Mammary epithelial cell (primary cell): ENCODE data around the gene ASB13.

Experiments used
- EZH2 ChIP-seq: IDR thresholded peaks from 2 replicates; pipeline ENCODE4 v1.6.1; 2012; ENCODE audit warnings: low read length, inconsistent platforms, borderline replicate concordance
- TF ChIP-seq, protein P1 (sequence below), 2 donors: IDR thresholded peaks in 1 of 2; conservative IDR thresholded peaks in 1 of 2; 2 replicates each; pipeline ENCODE4 v1.5.1; 2011 to 2012; ENCODE audit warnings: inconsistent platforms in 2 of 2, low read length in 2 of 2, mild to moderate bottlenecking in 2 of 2, control low read depth in 1 of 2, low read depth in 1 of 2; ENCODE audit not compliant: insufficient read depth in 1 of 2; ENCODE audit errors: extremely low read depth in 1 of 2

DNA sequence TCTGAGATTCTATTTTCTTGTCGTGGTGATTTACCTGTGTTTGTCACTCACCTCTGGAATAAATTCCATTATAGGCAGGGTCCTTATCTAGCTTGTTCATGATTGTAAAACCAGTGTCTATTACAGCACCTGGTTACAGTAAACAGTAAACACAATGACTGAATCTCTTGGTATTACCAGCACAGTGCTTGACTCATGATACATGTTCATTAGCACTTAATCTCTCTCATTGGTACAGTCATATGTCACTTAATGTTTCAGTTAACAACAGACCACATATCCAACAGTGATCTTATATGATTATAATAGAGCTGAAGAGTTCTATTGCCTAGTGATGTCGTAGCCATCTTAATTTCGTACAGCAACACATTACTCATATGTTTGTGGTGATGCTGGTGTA is 16.7 kb upstream of the ASB13 start:
- TF ChIP-seq, protein P1, sequence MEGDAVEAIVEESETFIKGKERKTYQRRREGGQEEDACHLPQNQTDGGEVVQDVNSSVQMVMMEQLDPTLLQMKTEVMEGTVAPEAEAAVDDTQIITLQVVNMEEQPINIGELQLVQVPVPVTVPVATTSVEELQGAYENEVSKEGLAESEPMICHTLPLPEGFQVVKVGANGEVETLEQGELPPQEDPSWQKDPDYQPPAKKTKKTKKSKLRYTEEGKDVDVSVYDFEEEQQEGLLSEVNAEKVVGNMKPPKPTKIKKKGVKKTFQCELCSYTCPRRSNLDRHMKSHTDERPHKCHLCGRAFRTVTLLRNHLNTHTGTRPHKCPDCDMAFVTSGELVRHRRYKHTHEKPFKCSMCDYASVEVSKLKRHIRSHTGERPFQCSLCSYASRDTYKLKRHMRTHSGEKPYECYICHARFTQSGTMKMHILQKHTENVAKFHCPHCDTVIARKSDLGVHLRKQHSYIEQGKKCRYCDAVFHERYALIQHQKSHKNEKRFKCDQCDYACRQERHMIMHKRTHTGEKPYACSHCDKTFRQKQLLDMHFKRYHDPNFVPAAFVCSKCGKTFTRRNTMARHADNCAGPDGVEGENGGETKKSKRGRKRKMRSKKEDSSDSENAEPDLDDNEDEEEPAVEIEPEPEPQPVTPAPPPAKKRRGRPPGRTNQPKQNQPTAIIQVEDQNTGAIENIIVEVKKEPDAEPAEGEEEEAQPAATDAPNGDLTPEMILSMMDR (conservative IDR thresholded peaks at IDR 0.05 in 1 of 2, IDR thresholded peaks at IDR 0.05 in 1 of 2; ENCODE audit: extremely low read depth in 1 of 2, insufficient read depth in 1 of 2, low read depth in 1 of 2, low read length in 2 of 2), result no peak
- no peak for TF ChIP-seq EZH2
